ENCODE data around the gene LARGE1.
"Not testable (repeated sequence)": the region's sequence is repeated elsewhere in the genome, so short reads cannot be mapped to it uniquely, and the experiment has no call there.

LARGE1 gene

DNA sequence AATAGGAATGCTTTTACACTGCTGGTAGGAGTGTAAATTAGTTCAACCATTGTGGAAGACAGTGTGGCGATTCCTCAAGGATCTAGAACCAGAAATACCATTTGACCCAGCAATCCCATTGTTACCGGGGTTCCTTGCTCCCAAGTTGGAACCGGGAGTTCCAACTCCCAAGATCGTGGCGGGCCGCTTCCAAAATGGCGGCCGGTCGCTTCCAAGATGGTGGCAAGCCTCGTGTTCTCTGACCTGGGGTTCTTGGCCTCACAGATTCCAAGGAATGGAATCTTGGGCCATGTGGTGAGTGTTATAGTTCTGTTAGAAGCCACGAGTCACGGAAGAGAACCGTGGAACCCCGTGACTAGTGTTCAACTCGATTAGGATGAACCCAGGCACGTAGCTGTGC is 62.5 kb downstream of the LARGE1 start:
- not testable (repeated sequence) for DNase-seq (ENCODE audit: low read depth in 2 of 2)

- DNase-seq (ENCODE audit: low read depth in 2 of 2), result no peak
These were observed 65.6 kb downstream of the LARGE1 start for GRCh38 chr22:33854724-33855123.

- DNase-seq (ENCODE audit: low read depth in 2 of 2), result no peak
These were observed 66.8 kb downstream of the LARGE1 start for GRCh38 chr22:33853200-33854097.

- no peak for DNase-seq (ENCODE audit: low read depth in 2 of 2)
These were observed 68.4 kb downstream of the LARGE1 start for GRCh38 chr22:33851821-33852384.

DNA sequence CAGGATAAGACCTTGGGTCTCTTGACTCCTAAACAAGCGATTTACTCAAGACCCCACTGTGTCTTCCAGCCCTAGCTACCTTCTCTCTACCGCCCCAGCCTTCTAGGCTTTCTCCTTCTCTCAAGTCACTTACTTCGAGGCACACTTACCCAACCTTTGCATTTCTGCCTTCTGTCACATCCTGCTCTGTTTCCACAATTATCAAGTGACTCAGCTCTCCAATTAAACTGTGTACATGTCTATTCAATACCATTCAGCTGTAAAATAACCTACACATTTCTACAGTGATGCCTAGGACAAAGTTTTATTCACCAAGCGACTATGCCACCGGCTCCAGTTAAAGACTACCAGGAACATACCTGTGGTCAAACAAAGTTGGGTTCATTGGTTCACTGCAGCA is 69.0 kb downstream of the LARGE1 start:
- DNase-seq (ENCODE audit: low read depth in 2 of 2), result no peak

DNA sequence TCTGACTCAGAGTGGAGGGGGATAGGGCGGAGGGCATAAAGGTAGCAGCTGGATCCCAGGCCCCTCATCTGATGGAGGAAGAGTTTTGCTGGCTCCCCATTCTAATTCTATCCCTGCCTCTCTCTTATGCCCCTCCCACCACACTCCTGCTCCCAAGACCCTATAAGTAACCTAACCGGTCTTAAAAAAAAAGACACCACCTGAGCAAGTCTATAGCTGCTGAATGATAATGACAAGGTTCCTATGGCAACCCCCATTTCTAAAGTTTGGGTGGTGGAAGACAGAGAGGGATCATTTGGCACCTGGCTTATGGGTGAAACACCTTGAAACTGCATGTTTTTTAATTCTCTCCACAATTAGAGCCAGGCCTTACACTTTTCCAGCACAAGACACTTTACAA is 69.6 kb downstream of the LARGE1 start:
- DNase-seq (ENCODE audit: low read depth in 2 of 2), result no peak

DNA sequence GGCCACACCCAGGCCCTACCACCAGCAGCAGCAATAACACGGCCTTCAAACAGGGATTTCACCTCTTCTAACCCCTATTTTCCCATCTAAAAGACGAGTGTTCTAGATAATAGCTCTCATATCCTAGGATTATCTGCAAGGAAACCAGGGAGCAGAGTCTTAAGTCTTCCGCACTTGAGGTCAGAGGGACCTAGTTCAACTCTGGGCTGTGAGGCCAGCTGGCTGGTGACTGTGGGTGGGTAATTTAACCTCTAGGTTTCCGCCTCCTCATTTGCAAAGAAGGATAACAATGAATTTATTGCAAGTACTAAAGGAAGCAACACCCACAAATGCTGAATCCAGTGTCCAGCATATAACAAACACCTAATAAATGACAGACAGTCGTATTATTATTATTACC is 70.1 kb downstream of the LARGE1 start:
- DNase-seq (ENCODE audit: low read depth in 2 of 2), result no peak

GRCh38 chr22:33848251-33848650 is 72.0 kb downstream of the LARGE1 start:
- no peak for DNase-seq (ENCODE audit: low read depth in 2 of 2)

GRCh38 chr22:33844273-33844672 is 76.0 kb downstream of the LARGE1 start:
- DNase-seq (ENCODE audit: low read depth in 2 of 2), result no peak

- DNase-seq (ENCODE audit: low read depth in 2 of 2), result no peak
These were observed 77.7 kb downstream of the LARGE1 start for GRCh38 chr22:33842421-33843094.

DNA sequence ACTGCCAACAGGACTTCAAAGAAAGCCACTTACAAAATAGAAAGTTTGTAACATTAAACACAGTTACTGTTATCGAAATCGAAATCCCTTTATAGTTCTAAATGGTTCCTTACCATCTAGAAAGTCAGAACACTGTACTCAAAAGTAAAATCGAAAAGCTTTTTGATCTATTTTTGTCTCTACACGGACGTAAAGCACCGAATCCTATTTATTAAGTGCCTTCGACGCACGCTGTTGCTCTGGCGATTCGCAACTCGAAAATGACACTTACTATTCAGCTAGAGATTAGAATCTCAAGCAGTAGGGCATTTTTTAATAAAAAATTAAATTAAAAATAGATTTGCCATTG is 78.3 kb downstream of the LARGE1 start:
- DNase-seq (ENCODE audit: low read depth in 2 of 2), result no peak

DNA sequence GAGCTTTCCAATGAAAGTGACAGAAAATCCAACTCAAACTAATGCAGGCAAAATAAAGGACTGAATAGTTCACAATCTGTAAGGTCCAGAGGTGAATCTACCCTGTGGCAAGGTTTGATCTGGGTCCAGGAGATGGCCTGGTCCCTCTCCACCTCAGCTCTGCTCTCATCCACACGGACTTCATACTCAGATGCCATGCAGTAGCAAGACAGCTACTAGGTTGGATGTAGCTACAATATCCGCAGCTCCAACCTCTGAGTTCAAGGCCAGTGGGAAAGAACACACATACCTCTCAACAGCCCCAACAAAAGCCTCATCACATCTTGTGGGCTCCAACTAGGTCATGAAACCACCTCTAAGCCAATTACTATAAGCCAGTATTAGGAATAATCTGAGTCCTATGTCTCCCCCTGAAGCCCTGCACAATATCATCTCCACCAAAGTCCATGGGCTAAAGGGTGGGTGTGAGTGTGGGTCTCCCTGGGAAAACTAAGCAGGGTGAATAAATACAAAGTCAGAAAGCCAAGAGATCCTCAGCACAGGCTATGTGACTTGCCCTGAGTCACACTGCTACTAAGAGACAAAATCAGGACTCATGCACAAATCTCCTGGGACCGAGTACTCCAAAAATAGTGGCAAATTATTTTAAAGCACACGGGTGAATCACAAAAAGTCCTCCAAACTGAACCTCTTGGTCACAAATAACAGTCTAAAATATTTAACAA is 78.8 kb downstream of the LARGE1 start:
- DNase-seq (ENCODE audit: low read depth in 2 of 2), result no peak

GRCh38 chr22:33838644-33839043 is 81.6 kb downstream of the LARGE1 start:
- no peak for DNase-seq (ENCODE audit: low read depth in 2 of 2)

GRCh38 chr22:33837826-33838225 is 82.5 kb downstream of the LARGE1 start:
- DNase-seq (ENCODE audit: low read depth in 2 of 2), result no peak

DNA sequence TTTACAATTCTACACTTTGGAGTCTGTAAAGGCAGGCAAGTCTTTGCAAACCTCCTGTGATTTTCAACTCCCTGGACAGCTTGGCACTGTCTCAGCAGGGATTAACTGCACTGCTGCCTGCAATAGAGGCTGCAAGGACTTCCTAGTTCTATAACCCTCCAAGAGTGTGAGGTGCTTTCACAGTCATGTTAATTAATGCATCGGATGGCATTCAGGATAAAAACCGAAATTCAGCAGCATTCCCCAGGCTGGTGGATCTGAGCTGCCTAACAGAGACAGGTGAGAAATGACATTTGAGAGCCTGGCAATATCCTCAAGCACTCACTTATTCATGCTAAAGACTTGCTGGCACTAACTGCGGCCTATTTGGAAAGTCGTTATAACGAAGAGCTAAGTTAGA is 85.0 kb downstream of the LARGE1 start:
- no peak for DNase-seq (ENCODE audit: low read depth in 2 of 2)

GRCh38 chr22:33832558-33833151 is 87.6 kb downstream of the LARGE1 start:
- DNase-seq (ENCODE audit: low read depth in 2 of 2), result no peak

- DNase-seq (ENCODE audit: low read depth in 2 of 2), result no peak
These were observed 88.6 kb downstream of the LARGE1 start for GRCh38 chr22:33831651-33832050.

GRCh38 chr22:33831207-33831606 is 89.1 kb downstream of the LARGE1 start:
- no peak for DNase-seq (ENCODE audit: low read depth in 2 of 2)

GRCh38 chr22:33829546-33830280 is 90.6 kb downstream of the LARGE1 start:
- no peak for DNase-seq (ENCODE audit: low read depth in 2 of 2)

DNA sequence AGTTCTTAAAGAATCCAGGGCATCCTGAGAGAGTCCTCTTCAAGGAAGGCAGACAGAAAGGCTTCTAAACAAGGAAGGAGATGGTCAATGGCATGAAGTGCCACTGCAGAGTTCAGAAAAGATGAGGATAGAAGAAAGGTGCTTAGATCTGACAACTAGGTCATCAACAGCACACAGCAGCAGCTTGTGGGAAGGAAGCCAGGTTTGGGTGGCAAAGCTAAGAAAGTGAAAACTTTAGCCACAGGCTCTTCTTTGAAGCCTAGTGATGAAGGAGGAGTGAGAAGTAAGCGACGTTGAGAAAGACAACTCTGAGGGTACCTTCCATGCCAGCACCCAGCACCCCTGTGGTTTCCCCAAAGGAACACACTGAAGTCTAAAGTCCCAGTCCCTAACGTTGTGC is 92.0 kb downstream of the LARGE1 start:
- DNase-seq (ENCODE audit: low read depth in 2 of 2), result no peak

GRCh38 chr22:33825761-33826160 is 94.5 kb downstream of the LARGE1 start:
- DNase-seq (ENCODE audit: low read depth in 2 of 2), result no peak
